ENCODE results near the gene KCNK13. TPM values are rescaled to one million over a fixed set of nuclear protein-coding genes. Genes with fewer than 3 reads are reported as not detected.

KCNK13 gene
- total RNA-seq, 2 experiments from 2014 or later: not detected

GRCh38 chr14:90184571-90185266 lies 122.9 kb downstream of the KCNK13 start:
- ChIA-PET POLR2A (no interaction called here), CTCF (no interaction called here)
- DNase-seq: no peak
- no peak for ATAC-seq
- Mint-ChIP-seq H3K27ac (no peak overlapping the region), H3K4me1 (ENCODE audit: low read depth) (no peaks in the 10 kb centered on the region), H3K36me3 (ENCODE audit: low read depth) (no peaks in the 10 kb centered on the region), H3K9me3 (peaks cover 2% of the 10 kb centered on the region), H3K27me3 (peaks cover 8% of the 10 kb centered on the region), H3K4me3 (no peak overlapping the region)
- no peak for TF ChIP-seq CTCF (IDR thresholded peaks at IDR 0.05)
- intact Hi-C loops (cut with micrococcal nuclease): no loop called here

GRCh38 chr14:90188588-90188987 lies 126.8 kb downstream of the KCNK13 start:
- intact Hi-C loops (cut with micrococcal nuclease): no loop called here
- CTCF ChIA-PET: no interaction called here
- Mint-ChIP-seq H3K27me3 (peaks cover 9% of the 10 kb centered on the region), H3K36me3 (ENCODE audit: low read depth) (no peaks in the 10 kb centered on the region), H3K27ac (no peak overlapping the region), H3K4me3 (no peak overlapping the region), H3K4me1 (ENCODE audit: low read depth) (no peaks in the 10 kb centered on the region), H3K9me3 (peaks cover 2% of the 10 kb centered on the region)
- POLR2A ChIA-PET: no interaction called here
- DNase-seq (no peak), ATAC-seq (no peak)
- TF ChIP-seq CTCF (IDR thresholded peaks at IDR 0.05): no peak

- intact Hi-C loops (cut with micrococcal nuclease): no loop called here
- POLR2A ChIA-PET: interaction anchor here (0.6 kb wide), 1 partner anchor 53 kb away, joined by 3 read pairs; no protein-coding TSS in a partner anchor
- Mint-ChIP-seq H3K27ac (no peak overlapping the region), H3K4me3 (no peak overlapping the region), H3K9me3 (peaks cover 2% of the 10 kb centered on the region), H3K36me3 (ENCODE audit: low read depth) (no peaks in the 10 kb centered on the region), H3K27me3 (peaks cover 10% of the 10 kb centered on the region), H3K4me1 (ENCODE audit: low read depth) (no peaks in the 10 kb centered on the region)
- ATAC-seq (no peak), DNase-seq (no peak)
- no peak for TF ChIP-seq CTCF (IDR thresholded peaks at IDR 0.05)
- CTCF ChIA-PET: no interaction called here
Observed at GRCh38 chr14:90191154-90191553, 129.4 kb downstream of the KCNK13 start.

GRCh38 chr14:90191585-90191984 lies 129.8 kb downstream of the KCNK13 start:
- Mint-ChIP-seq H3K4me3 (no peak overlapping the region), H3K36me3 (ENCODE audit: low read depth) (no peaks in the 10 kb centered on the region), H3K4me1 (ENCODE audit: low read depth) (no peaks in the 10 kb centered on the region), H3K9me3 (peaks cover 2% of the 10 kb centered on the region), H3K27me3 (peaks cover 10% of the 10 kb centered on the region), H3K27ac (no peak overlapping the region)
- DNase-seq: no peak
- no peak for ATAC-seq
- ChIA-PET POLR2A (no interaction called here), CTCF (no interaction called here)
- intact Hi-C loops (cut with micrococcal nuclease): no loop called here
- TF ChIP-seq CTCF (IDR thresholded peaks at IDR 0.05): no peak

GRCh38 chr14:90193925-90194324 lies 132.1 kb downstream of the KCNK13 start:
- Mint-ChIP-seq H3K4me1 (ENCODE audit: low read depth) (no peaks in the 10 kb centered on the region), H3K27me3 (peaks cover 10% of the 10 kb centered on the region), H3K36me3 (ENCODE audit: low read depth) (no peaks in the 10 kb centered on the region), H3K4me3 (no peak overlapping the region), H3K9me3 (no peaks in the 10 kb centered on the region), H3K27ac (no peak overlapping the region)
- intact Hi-C loops (cut with micrococcal nuclease): no loop called here
- DNase-seq: peak; percentile 17
- POLR2A ChIA-PET: no interaction called here
- TF ChIP-seq CTCF (IDR thresholded peaks at IDR 0.05): peak; percentile 58
- CTCF ChIA-PET: interaction anchor here (0.9 to 1.8 kb wide), 2 partner anchors 10 to 15 kb away, joined by 3 to 6 read pairs; no protein-coding TSS in a partner anchor
- ATAC-seq: no peak
